Measurements from ENCODE around the gene MEGF11.

MEGF11 gene

GRCh38 chr15:66238318-66238717 lies 15.2 kb downstream of the MEGF11 start:
- no peak for DNase-seq

GRCh38 chr15:66237513-66238235 lies 15.9 kb downstream of the MEGF11 start:
- DNase-seq = no peak

GRCh38 chr15:66236806-66237375 lies 16.7 kb downstream of the MEGF11 start:
- DNase-seq = no peak

- no peak for DNase-seq
Measured at GRCh38 chr15:66235866-66236265, 17.7 kb downstream of the MEGF11 start.

GRCh38 chr15:66234798-66235197 lies 18.8 kb downstream of the MEGF11 start:
- no peak for DNase-seq

- no peak for DNase-seq
Measured at GRCh38 chr15:66233487-66234415, 19.8 kb downstream of the MEGF11 start.

GRCh38 chr15:66232267-66232625 lies 21.3 kb downstream of the MEGF11 start:
- no peak for DNase-seq

GRCh38 chr15:66231394-66232266 lies 21.9 kb downstream of the MEGF11 start:
- DNase-seq = peak; percentile 15

GRCh38 chr15:66229790-66230465 lies 23.6 kb downstream of the MEGF11 start:
- DNase-seq = peak; percentile 32

GRCh38 chr15:66228807-66229735 lies 24.5 kb downstream of the MEGF11 start:
- no peak for DNase-seq

GRCh38 chr15:66226736-66227135 lies 26.8 kb downstream of the MEGF11 start:
- no peak for DNase-seq

- no peak for DNase-seq
Measured at GRCh38 chr15:66225656-66226274, 27.8 kb downstream of the MEGF11 start.

GRCh38 chr15:66224946-66225345 lies 28.6 kb downstream of the MEGF11 start:
- DNase-seq = no peak

GRCh38 chr15:66222273-66223198 lies 31.0 kb downstream of the MEGF11 start:
- no peak for DNase-seq

- no peak for DNase-seq
Measured at GRCh38 chr15:66221126-66221525, 32.4 kb downstream of the MEGF11 start.

GRCh38 chr15:66220601-66221000 lies 32.9 kb downstream of the MEGF11 start:
- no peak for DNase-seq

GRCh38 chr15:66219339-66219738 lies 34.2 kb downstream of the MEGF11 start:
- no peak for DNase-seq

- no peak for DNase-seq
Measured at GRCh38 chr15:66216806-66217205, 36.7 kb downstream of the MEGF11 start.

GRCh38 chr15:66215811-66216210 lies 37.7 kb downstream of the MEGF11 start:
- DNase-seq = no peak

Data from NCI-H1694 treated with DMSO at 0.1 percent for 48 hours (cell line).